ENCODE data around the gene PSMD1.

The PSMD1 gene

GRCh38 chr2:231056453-231057416 lies at the start of gene PSMD1:
TSS of gene PSMD1 (plus strand) at chr2:231056867. CDS start at chr2:231057026, 159 bp downstream.
- TF ChIP-seq CTCF (IDR thresholded peaks at IDR 0.05; ENCODE audit: insufficient read depth, low read length, missing control alignments), result peak; percentile 98
- DNase-seq (ENCODE audit: low read depth, low spot score), result peak; percentile 55
- POLR2A ChIA-PET, result interaction anchor here (0.6 to 0.7 kb wide), 2 partner anchors 47 to 158 kb away, joined by 3 read pairs; no protein-coding TSS in a partner anchor
- CTCF ChIA-PET, result interaction anchor here (0.7 to 7.0 kb wide), 16 partner anchors 10 to 356 kb away, joined by 3 to 77 read pairs (median 4); partner anchors contain the start of gene ARMC9
- H3K4me3 ChIP-seq (ENCODE audit: low read depth, low read length), result peak within 1 kb of the TSS; percentile 89

- TF ChIP-seq CTCF (IDR thresholded peaks at IDR 0.05; ENCODE audit: insufficient read depth, low read length, missing control alignments), result no peak
- POLR2A ChIA-PET, result no interaction called here
- CTCF ChIA-PET, result interaction anchor here (2.3 kb wide), 1 partner anchor 20 kb away, joined by 11 read pairs; no protein-coding TSS in a partner anchor
- H3K4me3 ChIP-seq (ENCODE audit: low read depth, low read length), result no peak overlapping the region
- DNase-seq (ENCODE audit: low read depth, low spot score), result no peak
Measured at GRCh38 chr2:231007286-231008098, 49.2 kb upstream of the PSMD1 start.

GRCh38 chr2:231008131-231008530 lies 48.5 kb upstream of the PSMD1 start:
- ChIA-PET POLR2A (no interaction called here), CTCF (interaction anchor here (1.2 to 2.3 kb wide), 2 partner anchors 20 to 21 kb away, joined by 3 to 11 read pairs; no protein-coding TSS in a partner anchor)
- no peak for TF ChIP-seq CTCF (IDR thresholded peaks at IDR 0.05; ENCODE audit: insufficient read depth, low read length, missing control alignments)
- H3K4me3 ChIP-seq (ENCODE audit: low read depth, low read length), result no peak overlapping the region
- DNase-seq (ENCODE audit: low read depth, low spot score), result no peak

GRCh38 chr2:231009236-231009919 lies 47.3 kb upstream of the PSMD1 start:
- H3K4me3 ChIP-seq (ENCODE audit: low read depth, low read length), result no peak overlapping the region
- DNase-seq (ENCODE audit: low read depth, low spot score), result no peak
- CTCF ChIA-PET, result interaction anchor here (1.2 kb wide), 1 partner anchor 22 kb away, joined by 3 read pairs; no protein-coding TSS in a partner anchor
- POLR2A ChIA-PET, result no interaction called here
- TF ChIP-seq CTCF (IDR thresholded peaks at IDR 0.05; ENCODE audit: insufficient read depth, low read length, missing control alignments), result no peak

- no peak overlapping the region for H3K4me3 ChIP-seq (ENCODE audit: low read depth, low read length)
- ChIA-PET CTCF (interaction anchor here (0.9 kb wide), 1 partner anchor 186 kb away, joined by 5 read pairs; no protein-coding TSS in a partner anchor), POLR2A (no interaction called here)
- DNase-seq (ENCODE audit: low read depth, low spot score), result no peak
- no peak for TF ChIP-seq CTCF (IDR thresholded peaks at IDR 0.05; ENCODE audit: insufficient read depth, low read length, missing control alignments)
Measured at GRCh38 chr2:231010201-231010730, 46.4 kb upstream of the PSMD1 start.

Measured in AG04449 (cell line).